OCI-LY3 (cell line): Measurements from ENCODE around the gene MCC.
"Not testable (repeated sequence)": the region's sequence is repeated elsewhere in the genome, so short reads cannot be mapped to it uniquely, and the experiment has no call there.

Experiments
- H2AFZ ChIP-seq: fragments of 200-600, 300-600 bp; shearing (Covaris generic); 2 replicates; pipeline ENCODE4 v1.6.0; 2014; ENCODE audit warnings: antibody characterized with exemption, low read depth, low read length
- H3K27ac ChIP-seq: fragments of 200-600, 300-600 bp; sonication (generic); 2 replicates; pipeline ENCODE4 v1.5.1; 2014; ENCODE audit warnings: mild to moderate bottlenecking, low read length, moderate library complexity, mixed read lengths
- H3K27me3 ChIP-seq: fragments of 200-600, 300-600 bp; sonication (generic); 2 replicates; pipeline ENCODE4 v1.6.1; 2014; ENCODE audit warnings: low read depth, low read length, mixed read lengths
- H3K36me3 ChIP-seq: fragments of 200-600, 300-600 bp; sonication (generic); replicated peaks from 2 replicates; pipeline ENCODE3; 2014; ENCODE audit warnings: low read depth, low read length, mixed read lengths
- H3K4me1 ChIP-seq: fragments of 300-600, 200-600 bp; sonication (generic); 2 replicates; pipeline ENCODE4 v1.6.1; 2014; ENCODE audit warnings: low read length, mixed read lengths
- H3K4me2 ChIP-seq: fragments of 200-600, 300-600 bp; sonication (generic); 2 replicates; pipeline ENCODE4 v1.6.1; 2014; ENCODE audit warnings: low read length, mixed read lengths
- H3K4me3 ChIP-seq: fragments of 300-600, 200-600 bp; sonication (generic); 2 replicates; pipeline ENCODE4 v1.5.1; 2014; ENCODE audit warnings: antibody characterized with exemption, mild to moderate bottlenecking, low read length, moderate library complexity
- H3K79me2 ChIP-seq: fragments of 300-600, 200-600 bp; shearing (Covaris generic); 2 replicates; pipeline ENCODE4 v1.6.1; 2014; ENCODE audit warnings: mild to moderate bottlenecking, low read length, mixed read lengths
- H3K9ac ChIP-seq: fragments of 300-600, 200-600 bp; shearing (Covaris generic); 2 replicates; pipeline ENCODE4 v1.6.0; 2014; ENCODE audit warnings: mild to moderate bottlenecking, low read length, moderate library complexity
- H3K9me3 ChIP-seq: fragments of 200-600, 300-600 bp; shearing (Covaris generic); 2 replicates; pipeline ENCODE4 v1.6.1; 2014; ENCODE audit warnings: low read length, mixed read lengths; ENCODE audit not compliant: insufficient read depth
- H4K20me1 ChIP-seq: fragments of 200-600, 300-600 bp; sonication (generic); 2 replicates; pipeline ENCODE4 v1.6.1; 2016; ENCODE audit warnings: low read length, mixed read lengths; ENCODE audit not compliant: insufficient read depth
- CTCF ChIP-seq: fragments of 200-600, 300-600 bp; sonication (generic); IDR thresholded peaks from 2 replicates; pipeline ENCODE4 v1.5.1; 2014; ENCODE audit warnings: antibody characterized with exemption, low read length, low read depth
- EZH2phosphoT487 ChIP-seq: fragments of 200-600 bp; shearing (Covaris generic); IDR thresholded peaks from 2 replicates; pipeline ENCODE4 v1.6.1; 2018; ENCODE audit warnings: antibody characterized with exemption, mixed run types, low read depth

The MCC gene

GRCh38 chr5:113425909-113426308, 62.3 kb downstream of the MCC start:
- Histone ChIP-seq H3K27me3 (no peaks in the 10 kb centered on the region), H3K79me2 (no peaks in the 10 kb centered on the region), H2AFZ (no peak overlapping the region), H3K4me3 (no peak overlapping the region), H3K9me3 (no peaks in the 10 kb centered on the region), H3K4me2 (no peak overlapping the region), H3K4me1 (no peaks in the 10 kb centered on the region), H3K9ac (no peak overlapping the region), H4K20me1 (no peaks in the 10 kb centered on the region), H3K36me3 (no peaks in the 10 kb centered on the region), H3K27ac (no peak overlapping the region)
- TF ChIP-seq CTCF (no peak), EZH2phosphoT487 (no peak)

- no peaks in the 10 kb centered on the region for H3K36me3 ChIP-seq
These were observed 66.6 kb downstream of the MCC start for GRCh38 chr5:113421693-113422092.

GRCh38 chr5:113405530-113405929, 82.7 kb downstream of the MCC start:
- no peak overlapping the region for H3K4me2 ChIP-seq
- no peak overlapping the region for H3K4me3 ChIP-seq
- TF ChIP-seq EZH2phosphoT487 = no peak
- TF ChIP-seq CTCF = no peak
- no peaks in the 10 kb centered on the region for H3K9me3 ChIP-seq
- no peaks in the 10 kb centered on the region for H3K79me2 ChIP-seq
- no peak overlapping the region for H3K27ac ChIP-seq
- H4K20me1 ChIP-seq = no peaks in the 10 kb centered on the region
- no peaks in the 10 kb centered on the region for H3K36me3 ChIP-seq
- H3K9ac ChIP-seq = no peak overlapping the region
- H2AFZ ChIP-seq = no peak overlapping the region
- no peaks in the 10 kb centered on the region for H3K27me3 ChIP-seq
- H3K4me1 ChIP-seq = no peaks in the 10 kb centered on the region

More at GRCh38 chr5:113421693-113422092, 66.6 kb downstream of the MCC start:
- H3K4me2 ChIP-seq = no peak overlapping the region
- H3K79me2 ChIP-seq = no peaks in the 10 kb centered on the region
- no peak overlapping the region for H3K4me3 ChIP-seq
- H3K27ac ChIP-seq = no peak overlapping the region
- no peaks in the 10 kb centered on the region for H3K27me3 ChIP-seq
- no peaks in the 10 kb centered on the region for H3K4me1 ChIP-seq
- H3K9me3 ChIP-seq = no peaks in the 10 kb centered on the region
- TF ChIP-seq CTCF = no peak
- no peak for TF ChIP-seq EZH2phosphoT487
- H4K20me1 ChIP-seq = no peaks in the 10 kb centered on the region
- H2AFZ ChIP-seq = no peak overlapping the region
- H3K9ac ChIP-seq = no peak overlapping the region

- Histone ChIP-seq H3K9me3 (no peaks in the 10 kb centered on the region), H3K9ac (no peak overlapping the region), H3K27me3 (no peaks in the 10 kb centered on the region), H3K4me1 (no peaks in the 10 kb centered on the region), H3K36me3 (no peaks in the 10 kb centered on the region), H3K4me3 (no peak overlapping the region), H3K27ac (no peak overlapping the region), H3K4me2 (no peak overlapping the region), H2AFZ (no peak overlapping the region), H3K79me2 (no peaks in the 10 kb centered on the region), H4K20me1 (no peaks in the 10 kb centered on the region)
- TF ChIP-seq CTCF (no peak), EZH2phosphoT487 (no peak)
These were observed 84.0 kb downstream of the MCC start for GRCh38 chr5:113404269-113404668.

GRCh38 chr5:113397986-113398385, 90.3 kb downstream of the MCC start:
- not testable (repeated sequence) for H3K4me2 ChIP-seq, H3K79me2 ChIP-seq, H2AFZ ChIP-seq, H3K4me1 ChIP-seq, H3K4me3 ChIP-seq, H4K20me1 ChIP-seq, H3K27ac ChIP-seq, H3K9ac ChIP-seq, H3K36me3 ChIP-seq, H3K9me3 ChIP-seq, H3K27me3 ChIP-seq
